GM12865 (cell line): ENCODE data around the gene VPS8.

Source experiments
- DNase-seq: peaks from one replicate; pipeline ENCODE4 v3.0.0; 2010; ENCODE audit warnings: low read depth
- H3K4me3 ChIP-seq: 2 replicates; pipeline ENCODE4 v1.5.1; 2011; ENCODE audit warnings: mild to moderate bottlenecking, low read depth, low read length, control low read depth
- CTCF ChIP-seq: IDR thresholded peaks from 2 replicates; pipeline ENCODE4 v1.5.1; 2011; ENCODE audit warnings: low read length, control low read depth, low read depth, inconsistent platforms; ENCODE audit not compliant: insufficient read depth; ENCODE audit errors: missing control alignments

Gene VPS8

GRCh38 chr3:184932777-184933176 lies 120.8 kb downstream of the VPS8 start:
- no peak overlapping the region for H3K4me3 ChIP-seq
- no peak for TF ChIP-seq CTCF
- DNase-seq: no peak

GRCh38 chr3:184937611-184938010 lies 125.6 kb downstream of the VPS8 start:
- no peak for DNase-seq
- no peak for TF ChIP-seq CTCF
- no peak overlapping the region for H3K4me3 ChIP-seq

- no peak for DNase-seq
- TF ChIP-seq CTCF: no peak
- no peak overlapping the region for H3K4me3 ChIP-seq
Observed at GRCh38 chr3:184941408-184941807, 129.4 kb downstream of the VPS8 start.

- no peak for DNase-seq
- H3K4me3 ChIP-seq: no peak overlapping the region
- TF ChIP-seq CTCF: no peak
Observed at GRCh38 chr3:184942735-184943134, 130.8 kb downstream of the VPS8 start.

GRCh38 chr3:184944241-184944640 lies 132.3 kb downstream of the VPS8 start:
- no peak for TF ChIP-seq CTCF
- DNase-seq: no peak
- H3K4me3 ChIP-seq: no peak overlapping the region

- no peak for DNase-seq
- H3K4me3 ChIP-seq: no peak overlapping the region
- no peak for TF ChIP-seq CTCF
Observed at GRCh38 chr3:184945886-184946625, 134.1 kb downstream of the VPS8 start.

- TF ChIP-seq CTCF: no peak
- no peak for DNase-seq
- H3K4me3 ChIP-seq: no peak overlapping the region
Observed at GRCh38 chr3:184946917-184947316, 135.0 kb downstream of the VPS8 start.
